Lung (tissue), 12 donors: Measurements from ENCODE around the gene IGHMBP2. TPM values are rescaled to one million over a fixed set of nuclear protein-coding genes. Genes with fewer than 3 reads are reported as not detected.

Experiments used
- ATAC-seq: fragments of 200-7000 bp; cut with Tn5 transposase; one replicate; pipeline ENCODE4 v1.9.1; 2020; ENCODE audit warnings: moderate number of reproducible peaks; ENCODE audit not compliant: insufficient read depth, low FRiP score
- DNase-seq, 3 donors: peaks; one replicate each; pipeline ENCODE4 v3.0.0-alpha.2; 2013 to 2017
- H3K27ac ChIP-seq, 2 donors: one replicate each; pipeline ENCODE4 v1.5.1; 2013; ENCODE audit warnings: mild to moderate bottlenecking in 2 of 2, moderate library complexity in 2 of 2, control low read depth in 1 of 2, inconsistent platforms in 1 of 2, low read depth in 1 of 2, low read length in 1 of 2
- H3K27me3 ChIP-seq, 3 donors: one replicate each; pipeline ENCODE4 v1.5.1; 2013; ENCODE audit warnings: low read length in 2 of 3; ENCODE audit not compliant: control insufficient read depth in 3 of 3, insufficient read depth in 3 of 3
- H3K36me3 ChIP-seq, 4 donors: one replicate each; pipeline ENCODE4 v1.5.1; 2013; ENCODE audit warnings: low read length in 4 of 4, mild to moderate bottlenecking in 1 of 4, moderate library complexity in 1 of 4; ENCODE audit not compliant: control insufficient read depth in 4 of 4, insufficient read depth in 4 of 4
- H3K4me1 ChIP-seq, 5 donors: one replicate each; pipeline ENCODE4 v1.5.1; 2013; ENCODE audit warnings: low read length in 5 of 5, mild to moderate bottlenecking in 2 of 5, moderate library complexity in 1 of 5; ENCODE audit not compliant: control insufficient read depth in 5 of 5, insufficient read depth in 5 of 5
- H3K4me3 ChIP-seq: one replicate; pipeline ENCODE4 v1.5.1; 2013; ENCODE audit warnings: mild to moderate bottlenecking, control low read depth, moderate library complexity
- H3K9ac ChIP-seq, 2 donors: one replicate each; pipeline ENCODE4 v1.5.1; 2013; ENCODE audit warnings: low read length in 2 of 2, control low read depth in 1 of 2; ENCODE audit not compliant: insufficient read depth in 1 of 2
- H3K9me3 ChIP-seq, 4 donors: one replicate each; pipeline ENCODE4 v1.5.1; 2013; ENCODE audit warnings: low read length in 3 of 4, mild to moderate bottlenecking in 1 of 4, moderate library complexity in 1 of 4; ENCODE audit not compliant: control insufficient read depth in 4 of 4, insufficient read depth in 3 of 4
- CTCF ChIP-seq: IDR thresholded peaks from 2 replicates; pipeline ENCODE4 v1.5.1; 2012; ENCODE audit warnings: mild to moderate bottlenecking; ENCODE audit errors: control extremely low read depth, extremely low read depth
- WGBS, 2 donors: extraction: QIAGEN DNeasy Blood & Tissue Kit; methylation state at CpG; one replicate each; pipeline ENCODE4 v1.1.7; 2013; 5-methylcytosine and 5-hydroxymethylcytosine counted together
- polyA plus RNA-seq, 2 donors: library from polyadenylated mRNA; stranded (reverse); fragments of 200-250 nt; gene quantifications; one replicate each; pipeline ENCODE4 v1.2.1, GENCODE V29; 2013
- total RNA-seq, 2 donors: library from RNA; depleted of rRNA in 1 of 2; stranded (reverse); fragments of >200 nt in 1 of 2; gene quantifications; one replicate each; pipeline ENCODE4 v1.2.1, GENCODE V29; 2014 to 2021
- donor health status: control.
- donor health status: control.
- donor health status: Bipolar disorder and iron deficiency.
- donor health status: healthy.
- donor health status: DM: yes; HTN: yes; CAD: no.

Gene IGHMBP2
- total and polyA plus RNA-seq, 4 donors = 12.4 to 21.0 (median 17.6) TPM

GRCh38 chr11:68978931-68979594, 75.4 kb downstream of the IGHMBP2 start:
- no peak overlapping the region for H3K9ac ChIP-seq
- H3K27me3 ChIP-seq = no peaks in the 10 kb centered on the region
- H3K27ac ChIP-seq = no peak overlapping the region
- no peak overlapping the region for H3K4me3 ChIP-seq
- DNase-seq = no peak
- WGBS, 2 donors = 67% methylated on average over 15 of the region's 15 CpGs
- H3K9me3 ChIP-seq = no peaks in the 10 kb centered on the region
- ATAC-seq = no peak
- no peak for TF ChIP-seq CTCF
- H3K36me3 ChIP-seq = no peaks in the 10 kb centered on the region
- no peaks in the 10 kb centered on the region for H3K4me1 ChIP-seq

- no peak for TF ChIP-seq CTCF
- 82 to 83% methylated on average over 33 of the region's 33 CpGs for WGBS, 2 donors
- H3K4me3 ChIP-seq = no peak overlapping the region
- DNase-seq (no peak), ATAC-seq (no peak)
- no peaks in the 10 kb centered on the region for H3K9me3 ChIP-seq
- H3K9ac ChIP-seq = no peak overlapping the region
- H3K4me1 ChIP-seq = no peaks in the 10 kb centered on the region
- H3K36me3 ChIP-seq = no peaks in the 10 kb centered on the region
- H3K27me3 ChIP-seq = no peaks in the 10 kb centered on the region
- H3K27ac ChIP-seq = no peak overlapping the region
These were observed 76.5 kb downstream of the IGHMBP2 start for GRCh38 chr11:68979931-68980775.

GRCh38 chr11:68980776-68981065, 77.0 kb downstream of the IGHMBP2 start, which contains the start of gene MRGPRD:
Gene MRGPRD, minus strand, starts transcription at chr11:68980986. Its CDS starts 0 bp downstream, at chr11:68980986.
- no peaks in the 10 kb centered on the region for H3K4me1 ChIP-seq
- no peak within 1 kb of the TSS for H3K4me3 ChIP-seq
- no peaks in the 10 kb centered on the region for H3K36me3 ChIP-seq
- WGBS, 2 donors = 86 to 92% methylated on average over 8 of the region's 8 CpGs
- H3K9ac ChIP-seq = no peak within 1 kb of the TSS
- ATAC-seq (no peak), DNase-seq (no peak)
- H3K9me3 ChIP-seq = no peaks in the 10 kb centered on the region
- TF ChIP-seq CTCF = no peak
- no peak within 1 kb of the TSS for H3K27ac ChIP-seq
- H3K27me3 ChIP-seq = no peaks in the 10 kb centered on the region
